Tibial nerve (tissue), 4 donors: ENCODE measurements around the gene GABRG3. TPM values are rescaled to one million over a fixed set of nuclear protein-coding genes. Genes with fewer than 3 reads are reported as not detected.

Experiments
- DNase-seq, 2 donors: peaks; one replicate each; pipeline ENCODE4 v3.0.0-alpha.2; 2019; ENCODE audit warnings: low spot score in 2 of 2
- H3K27ac ChIP-seq, 4 donors: fragments of 200-600 bp; sonication (generic) in 3 of 4; one replicate each; pipeline ENCODE4 v1.5.1; 2017 to 2019; ENCODE audit warnings: mild to moderate bottlenecking in 1 of 4
- H3K27me3 ChIP-seq, 2 donors: fragments of 200-600 bp; sonication (generic) in 1 of 2; one replicate each; pipeline versions ENCODE4 v1.5.1 to v1.6.0; 2017 to 2019
- H3K36me3 ChIP-seq, 3 donors: fragments of 200-600 bp; sonication (generic); one replicate each; pipeline ENCODE4 v1.5.1; 2018 to 2019
- H3K4me1 ChIP-seq, 4 donors: fragments of 200-600 bp; sonication (generic) in 3 of 4; one replicate each; pipeline ENCODE4 v1.5.1; 2017 to 2019
- H3K4me3 ChIP-seq, 4 donors: fragments of 200-600 bp; sonication (generic) in 3 of 4; one replicate each; pipeline ENCODE4 v1.5.1; 2017 to 2019; ENCODE audit warnings: mild to moderate bottlenecking in 1 of 4, moderate library complexity in 1 of 4
- H3K9me3 ChIP-seq, 4 donors: fragments of 200-600 bp; sonication (generic) in 3 of 4; one replicate each; pipeline ENCODE4 v1.5.1; 2017 to 2019
- EP300 ChIP-seq, 2 donors: sonication (generic); formaldehyde crosslinking; IDR thresholded peaks; one replicate each; pipeline ENCODE4 v1.6.1; 2017; ENCODE audit warnings: antibody characterized with exemption in 2 of 2, mild to moderate bottlenecking in 1 of 2
- POLR2A ChIP-seq, 2 donors: fragments of 450-650 bp; IDR thresholded peaks; one replicate each; pipeline ENCODE4 v1.6.1; 2017; ENCODE audit warnings: antibody characterized with exemption in 2 of 2, mild to moderate bottlenecking in 2 of 2, moderate library complexity in 2 of 2
- WGBS, 2 donors: methylation state at CpG; one replicate each; pipeline ENCODE4 v1.1.5; 2018; 5-methylcytosine and 5-hydroxymethylcytosine counted together
- total RNA-seq, 4 donors: library from RNA; depleted of rRNA; stranded (reverse); fragments of >200 nt; gene quantifications; one replicate each; pipeline ENCODE4 v1.1.0, GENCODE V29; 2016
- TF ChIP-seq, protein P1 (sequence below), 5 experiments: fragments of 200-600 bp in 3 of 5; fragments of 450-650 bp in 2 of 5; sonication (generic) in 3 of 5; IDR thresholded peaks; one replicate each; pipeline ENCODE4 v1.5.1; 2016 to 2019; ENCODE audit warnings: antibody characterized with exemption in 5 of 5, mild to moderate bottlenecking in 3 of 5, moderate library complexity in 2 of 5

GABRG3 gene
- total RNA-seq, 4 donors from 2014 or later = not detected

DNA sequence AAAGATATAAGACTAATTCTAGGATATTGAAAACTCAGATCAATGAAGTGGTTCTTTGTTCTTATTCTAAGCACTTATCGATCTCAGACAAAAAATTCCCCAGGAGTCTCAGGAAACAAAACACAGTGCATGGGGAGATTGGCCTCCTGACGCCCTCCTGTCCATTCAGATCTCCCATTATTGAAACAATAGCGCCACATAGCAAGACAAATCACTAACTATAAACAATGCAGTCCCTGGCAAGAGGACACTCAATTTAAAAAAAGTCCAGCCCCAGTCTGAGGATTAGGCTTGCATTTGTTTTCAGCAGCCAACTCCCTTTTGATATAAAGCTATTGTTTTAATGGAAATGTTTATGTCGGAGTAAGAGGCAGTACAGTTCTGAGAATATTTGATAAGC lies 528.2 kb downstream of the GABRG3 start:
- no peaks in the 10 kb centered on the region for H3K9me3 ChIP-seq
- no peak for TF ChIP-seq POLR2A (IDR thresholded peaks at IDR 0.05)
- TF ChIP-seq, protein P1, sequence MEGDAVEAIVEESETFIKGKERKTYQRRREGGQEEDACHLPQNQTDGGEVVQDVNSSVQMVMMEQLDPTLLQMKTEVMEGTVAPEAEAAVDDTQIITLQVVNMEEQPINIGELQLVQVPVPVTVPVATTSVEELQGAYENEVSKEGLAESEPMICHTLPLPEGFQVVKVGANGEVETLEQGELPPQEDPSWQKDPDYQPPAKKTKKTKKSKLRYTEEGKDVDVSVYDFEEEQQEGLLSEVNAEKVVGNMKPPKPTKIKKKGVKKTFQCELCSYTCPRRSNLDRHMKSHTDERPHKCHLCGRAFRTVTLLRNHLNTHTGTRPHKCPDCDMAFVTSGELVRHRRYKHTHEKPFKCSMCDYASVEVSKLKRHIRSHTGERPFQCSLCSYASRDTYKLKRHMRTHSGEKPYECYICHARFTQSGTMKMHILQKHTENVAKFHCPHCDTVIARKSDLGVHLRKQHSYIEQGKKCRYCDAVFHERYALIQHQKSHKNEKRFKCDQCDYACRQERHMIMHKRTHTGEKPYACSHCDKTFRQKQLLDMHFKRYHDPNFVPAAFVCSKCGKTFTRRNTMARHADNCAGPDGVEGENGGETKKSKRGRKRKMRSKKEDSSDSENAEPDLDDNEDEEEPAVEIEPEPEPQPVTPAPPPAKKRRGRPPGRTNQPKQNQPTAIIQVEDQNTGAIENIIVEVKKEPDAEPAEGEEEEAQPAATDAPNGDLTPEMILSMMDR (IDR thresholded peaks at IDR 0.05) = no peak
- no peak for TF ChIP-seq EP300 (IDR thresholded peaks at IDR 0.05)
- H3K27ac ChIP-seq = no peak overlapping the region
- H3K4me1 ChIP-seq = no peaks in the 10 kb centered on the region
- no peaks in the 10 kb centered on the region for H3K36me3 ChIP-seq
- no peak for DNase-seq
- H3K27me3 ChIP-seq = no peaks in the 10 kb centered on the region
- WGBS, 2 donors = 57 to 58% methylated on average over 4 of the region's 4 CpGs
- no peak overlapping the region for H3K4me3 ChIP-seq

GRCh38 chr15:27499719-27500118 lies 528.7 kb downstream of the GABRG3 start:
- TF ChIP-seq POLR2A (IDR thresholded peaks at IDR 0.05) = no peak
- TF ChIP-seq, protein P1 (IDR thresholded peaks at IDR 0.05) = no peak
- TF ChIP-seq EP300 (IDR thresholded peaks at IDR 0.05) = no peak
- Histone ChIP-seq H3K27me3 (no peaks in the 10 kb centered on the region), H3K4me3 (no peak overlapping the region), H3K9me3 (no peaks in the 10 kb centered on the region), H3K27ac (no peak overlapping the region), H3K4me1 (no peaks in the 10 kb centered on the region), H3K36me3 (no peaks in the 10 kb centered on the region)
- no peak for DNase-seq
- WGBS, 2 donors = 65 to 69% methylated on average over 6 of the region's 6 CpGs

GRCh38 chr15:27500206-27500605 lies 529.2 kb downstream of the GABRG3 start:
- Histone ChIP-seq H3K27me3 (no peaks in the 10 kb centered on the region), H3K4me3 (no peak overlapping the region), H3K36me3 (no peaks in the 10 kb centered on the region), H3K4me1 (no peaks in the 10 kb centered on the region), H3K9me3 (no peaks in the 10 kb centered on the region), H3K27ac (no peak overlapping the region)
- no peak for TF ChIP-seq POLR2A (IDR thresholded peaks at IDR 0.05)
- no peak for DNase-seq
- 90 to 91% methylated on average over 15 of the region's 15 CpGs for WGBS, 2 donors

DNA sequence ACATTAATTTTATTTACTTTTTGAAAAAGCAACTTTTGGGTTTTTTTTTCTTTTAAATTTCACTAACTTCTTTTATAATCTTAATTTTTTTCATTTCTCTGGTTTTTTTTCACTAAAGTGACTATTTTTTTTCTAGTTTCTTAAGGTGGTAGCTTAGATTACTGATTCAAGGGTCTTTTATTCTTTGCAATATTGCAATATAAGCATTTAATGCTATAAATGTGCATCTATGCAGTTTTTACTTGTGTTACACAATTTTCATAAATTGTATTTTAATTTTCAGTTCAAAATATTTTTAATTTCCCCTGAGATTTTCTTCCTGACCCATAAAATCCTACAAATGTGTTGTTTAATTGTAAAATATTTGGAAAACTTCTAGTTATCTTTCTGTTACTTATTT lies 535.8 kb downstream of the GABRG3 start:
- Histone ChIP-seq H3K36me3 (no peaks in the 10 kb centered on the region), H3K27me3 (no peaks in the 10 kb centered on the region), H3K27ac (no peak overlapping the region), H3K4me1 (no peaks in the 10 kb centered on the region), H3K9me3 (peaks cover 0 to 18% (median 3%) of the 10 kb centered on the region in 4 donors), H3K4me3 (no peak overlapping the region)
- TF ChIP-seq, protein P1 (IDR thresholded peaks at IDR 0.05) = no peak
- TF ChIP-seq POLR2A (IDR thresholded peaks at IDR 0.05) (no peak), EP300 (IDR thresholded peaks at IDR 0.05) (no peak)
- no peak for DNase-seq

DNA sequence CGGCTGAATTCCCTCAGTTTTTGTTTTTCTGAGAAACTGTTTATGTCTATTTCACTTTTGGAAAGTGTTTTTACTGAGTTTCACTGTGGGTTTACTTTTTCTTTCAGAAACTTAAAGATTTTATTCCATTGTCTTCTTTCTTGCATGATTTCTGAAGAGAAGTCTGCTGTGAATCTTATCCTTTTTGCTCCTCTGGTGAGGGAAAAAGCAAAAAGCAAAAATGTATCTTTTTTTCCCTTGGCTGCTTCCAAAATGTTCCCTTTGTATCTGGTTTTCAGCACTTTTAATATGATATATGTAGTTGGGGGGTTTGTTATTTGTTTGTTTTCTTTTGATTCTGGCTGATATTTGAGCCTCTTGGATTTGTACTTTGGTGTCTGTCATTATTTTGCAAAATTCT lies 538.0 kb downstream of the GABRG3 start:
- Histone ChIP-seq H3K27me3 (no peaks in the 10 kb centered on the region), H3K9me3 (peaks cover 0 to 18% (median 3%) of the 10 kb centered on the region in 4 donors), H3K27ac (no peak overlapping the region), H3K4me3 (no peak overlapping the region), H3K36me3 (no peaks in the 10 kb centered on the region), H3K4me1 (no peaks in the 10 kb centered on the region)
- no peak for DNase-seq
- TF ChIP-seq EP300 (IDR thresholded peaks at IDR 0.05) = no peak
- no peak for TF ChIP-seq POLR2A (IDR thresholded peaks at IDR 0.05)
- TF ChIP-seq, protein P1 (IDR thresholded peaks at IDR 0.05) = no peak
- whole genome bisulfite sequencing, 2 donors = 87 to 100% methylated on average over 1 of the region's 1 CpG
